ENCODE results near the gene DTX3L.

The DTX3L gene

GRCh38 chr3:122581622-122582021, 17.5 kb downstream of the DTX3L start:
- H3K4me1 ChIP-seq (ENCODE audit: control insufficient read depth, insufficient read depth, low read length, unreplicated experiment) = peaks cover under 1% of the 10 kb centered on the region
- no peak overlapping the region for H2AFZ ChIP-seq (ENCODE audit: low read length, unreplicated experiment)
- no peak overlapping the region for H3K27ac ChIP-seq (ENCODE audit: low read depth, low read length)
- H3K27me3 ChIP-seq (ENCODE audit: insufficient read depth, low read length) = no peaks in the 10 kb centered on the region
- no peak overlapping the region for H3K4me3 ChIP-seq (ENCODE audit: low read depth, low read length)
- H3K36me3 ChIP-seq (ENCODE audit: insufficient read depth, low read length) = no peaks in the 10 kb centered on the region
- H3K79me2 ChIP-seq (ENCODE audit: control insufficient read depth, insufficient read depth, low read length, unreplicated experiment) = no peaks in the 10 kb centered on the region

DNA sequence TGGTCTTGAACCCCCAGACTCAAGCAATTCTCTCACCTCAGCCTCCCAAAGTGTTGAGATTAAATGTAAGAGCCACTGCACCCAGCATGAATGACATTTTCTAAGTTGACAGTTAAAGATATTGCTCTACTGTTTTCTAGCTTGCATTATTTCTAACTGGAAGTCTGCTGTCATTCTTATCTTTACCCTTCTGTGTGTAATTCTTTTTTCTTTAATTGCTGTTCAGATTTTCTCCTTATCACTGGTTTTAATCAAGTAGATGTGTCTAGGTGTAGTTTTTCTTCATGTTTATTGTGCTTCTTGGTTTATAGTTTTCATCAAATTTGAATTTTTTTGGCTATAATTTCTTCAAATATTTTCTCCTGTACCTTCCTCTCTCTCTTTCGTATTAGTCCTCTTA, 18.3 kb downstream of the DTX3L start:
- no peaks in the 10 kb centered on the region for H3K36me3 ChIP-seq (ENCODE audit: insufficient read depth, low read length)
- no peak overlapping the region for H2AFZ ChIP-seq (ENCODE audit: low read length, unreplicated experiment)
- no peak overlapping the region for H3K4me3 ChIP-seq (ENCODE audit: low read depth, low read length)
- H3K4me1 ChIP-seq (ENCODE audit: control insufficient read depth, insufficient read depth, low read length, unreplicated experiment) = no peaks in the 10 kb centered on the region
- H3K79me2 ChIP-seq (ENCODE audit: control insufficient read depth, insufficient read depth, low read length, unreplicated experiment) = no peaks in the 10 kb centered on the region
- no peak overlapping the region for H3K27ac ChIP-seq (ENCODE audit: low read depth, low read length)
- H3K27me3 ChIP-seq (ENCODE audit: insufficient read depth, low read length) = no peaks in the 10 kb centered on the region

GRCh38 chr3:122586098-122586497, 22.0 kb downstream of the DTX3L start:
- Histone ChIP-seq H3K36me3 (ENCODE audit: insufficient read depth, low read length) (no peaks in the 10 kb centered on the region), H3K4me3 (ENCODE audit: low read depth, low read length) (no peak overlapping the region), H3K79me2 (ENCODE audit: control insufficient read depth, insufficient read depth, low read length, unreplicated experiment) (no peaks in the 10 kb centered on the region), H3K4me1 (ENCODE audit: control insufficient read depth, insufficient read depth, low read length, unreplicated experiment) (no peaks in the 10 kb centered on the region), H2AFZ (ENCODE audit: low read length, unreplicated experiment) (no peak overlapping the region), H3K27ac (ENCODE audit: low read depth, low read length) (no peak overlapping the region), H3K27me3 (ENCODE audit: insufficient read depth, low read length) (no peaks in the 10 kb centered on the region)

- no peak overlapping the region for H3K4me3 ChIP-seq (ENCODE audit: low read depth, low read length)
- no peaks in the 10 kb centered on the region for H3K27me3 ChIP-seq (ENCODE audit: insufficient read depth, low read length)
- no peak overlapping the region for H2AFZ ChIP-seq (ENCODE audit: low read length, unreplicated experiment)
- H3K27ac ChIP-seq (ENCODE audit: low read depth, low read length) = no peak overlapping the region
- no peaks in the 10 kb centered on the region for H3K36me3 ChIP-seq (ENCODE audit: insufficient read depth, low read length)
- no peaks in the 10 kb centered on the region for H3K4me1 ChIP-seq (ENCODE audit: control insufficient read depth, insufficient read depth, low read length, unreplicated experiment)
- no peaks in the 10 kb centered on the region for H3K79me2 ChIP-seq (ENCODE audit: control insufficient read depth, insufficient read depth, low read length, unreplicated experiment)
These were observed 22.8 kb downstream of the DTX3L start for GRCh38 chr3:122586773-122587485.

GRCh38 chr3:122587572-122587971, 23.4 kb downstream of the DTX3L start:
- H3K79me2 ChIP-seq (ENCODE audit: control insufficient read depth, insufficient read depth, low read length, unreplicated experiment) = no peaks in the 10 kb centered on the region
- H3K4me1 ChIP-seq (ENCODE audit: control insufficient read depth, insufficient read depth, low read length, unreplicated experiment) = no peaks in the 10 kb centered on the region
- no peaks in the 10 kb centered on the region for H3K36me3 ChIP-seq (ENCODE audit: insufficient read depth, low read length)
- H3K27me3 ChIP-seq (ENCODE audit: insufficient read depth, low read length) = no peaks in the 10 kb centered on the region
- H3K4me3 ChIP-seq (ENCODE audit: low read depth, low read length) = no peak overlapping the region
- H2AFZ ChIP-seq (ENCODE audit: low read length, unreplicated experiment) = no peak overlapping the region
- H3K27ac ChIP-seq (ENCODE audit: low read depth, low read length) = no peak overlapping the region

DNA sequence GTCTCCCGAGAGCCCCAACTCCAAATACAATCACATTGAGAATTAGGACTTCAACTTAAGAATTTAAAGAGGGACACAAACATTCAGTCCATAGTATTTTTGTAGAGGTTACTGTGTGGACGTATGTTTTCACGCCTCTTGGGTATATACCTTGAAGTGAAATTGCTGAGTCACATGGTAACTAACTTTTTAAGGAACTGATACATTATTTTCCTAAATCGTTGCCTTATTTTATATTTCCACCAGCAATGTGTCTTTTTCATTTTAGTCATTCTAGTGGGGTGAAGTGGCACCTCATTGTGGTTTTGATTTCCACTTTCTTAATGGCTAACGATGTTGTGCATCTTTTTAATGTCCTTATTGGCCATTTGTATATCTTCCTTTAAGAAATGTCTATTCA, 25.2 kb downstream of the DTX3L start:
- no peak overlapping the region for H2AFZ ChIP-seq (ENCODE audit: low read length, unreplicated experiment)
- H3K4me1 ChIP-seq (ENCODE audit: control insufficient read depth, insufficient read depth, low read length, unreplicated experiment) = no peaks in the 10 kb centered on the region
- H3K27ac ChIP-seq (ENCODE audit: low read depth, low read length) = no peak overlapping the region
- H3K79me2 ChIP-seq (ENCODE audit: control insufficient read depth, insufficient read depth, low read length, unreplicated experiment) = no peaks in the 10 kb centered on the region
- no peaks in the 10 kb centered on the region for H3K27me3 ChIP-seq (ENCODE audit: insufficient read depth, low read length)
- no peaks in the 10 kb centered on the region for H3K36me3 ChIP-seq (ENCODE audit: insufficient read depth, low read length)
- H3K4me3 ChIP-seq (ENCODE audit: low read depth, low read length) = no peak overlapping the region

GRCh38 chr3:122590610-122591009, 26.5 kb downstream of the DTX3L start:
- no peak overlapping the region for H3K4me3 ChIP-seq (ENCODE audit: low read depth, low read length)
- H3K36me3 ChIP-seq (ENCODE audit: insufficient read depth, low read length) = no peaks in the 10 kb centered on the region
- no peak overlapping the region for H2AFZ ChIP-seq (ENCODE audit: low read length, unreplicated experiment)
- H3K27me3 ChIP-seq (ENCODE audit: insufficient read depth, low read length) = no peaks in the 10 kb centered on the region
- H3K79me2 ChIP-seq (ENCODE audit: control insufficient read depth, insufficient read depth, low read length, unreplicated experiment) = no peaks in the 10 kb centered on the region
- H3K27ac ChIP-seq (ENCODE audit: low read depth, low read length) = no peak overlapping the region
- no peaks in the 10 kb centered on the region for H3K4me1 ChIP-seq (ENCODE audit: control insufficient read depth, insufficient read depth, low read length, unreplicated experiment)

DNA sequence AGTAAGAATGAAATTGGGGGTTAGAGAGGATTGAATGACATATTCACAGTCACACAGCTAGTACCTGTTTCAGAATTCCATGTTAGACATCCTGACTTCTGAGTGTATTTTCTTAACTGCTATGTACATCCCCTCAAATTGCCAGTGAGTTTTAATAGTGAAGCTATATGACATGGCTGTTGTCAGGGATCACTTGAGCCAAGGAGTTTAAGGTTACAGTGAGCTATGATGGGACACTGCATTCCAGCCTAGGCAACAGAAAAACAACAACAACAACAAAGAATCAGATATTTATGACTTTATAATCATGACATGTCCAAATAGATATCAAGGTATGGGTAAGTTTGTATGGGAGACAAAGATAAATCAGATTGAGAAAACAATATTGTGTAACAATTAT, 29.9 kb downstream of the DTX3L start:
- Histone ChIP-seq H3K4me3 (ENCODE audit: low read depth, low read length) (no peak overlapping the region), H3K27ac (ENCODE audit: low read depth, low read length) (no peak overlapping the region), H3K36me3 (ENCODE audit: insufficient read depth, low read length) (no peaks in the 10 kb centered on the region), H3K27me3 (ENCODE audit: insufficient read depth, low read length) (no peaks in the 10 kb centered on the region), H2AFZ (ENCODE audit: low read length, unreplicated experiment) (no peak overlapping the region), H3K4me1 (ENCODE audit: control insufficient read depth, insufficient read depth, low read length, unreplicated experiment) (no peaks in the 10 kb centered on the region), H3K79me2 (ENCODE audit: control insufficient read depth, insufficient read depth, low read length, unreplicated experiment) (no peaks in the 10 kb centered on the region)

- Histone ChIP-seq H3K4me1 (ENCODE audit: control insufficient read depth, insufficient read depth, low read length, unreplicated experiment) (no peaks in the 10 kb centered on the region), H3K27me3 (ENCODE audit: insufficient read depth, low read length) (0 out of 2 replicates have a peak, but pooled peaks cover 3% of the 10 kb centered on the region), H3K79me2 (ENCODE audit: control insufficient read depth, insufficient read depth, low read length, unreplicated experiment) (no peaks in the 10 kb centered on the region), H3K4me3 (ENCODE audit: low read depth, low read length) (no peak overlapping the region), H2AFZ (ENCODE audit: low read length, unreplicated experiment) (no peak overlapping the region), H3K36me3 (ENCODE audit: insufficient read depth, low read length) (no peaks in the 10 kb centered on the region), H3K27ac (ENCODE audit: low read depth, low read length) (no peak overlapping the region)
These were observed 34.0 kb downstream of the DTX3L start for GRCh38 chr3:122598151-122598550.

- H3K4me3 ChIP-seq (ENCODE audit: low read depth, low read length) = no peak overlapping the region
- no peaks in the 10 kb centered on the region for H3K79me2 ChIP-seq (ENCODE audit: control insufficient read depth, insufficient read depth, low read length, unreplicated experiment)
- no peaks in the 10 kb centered on the region for H3K36me3 ChIP-seq (ENCODE audit: insufficient read depth, low read length)
- no peak overlapping the region for H2AFZ ChIP-seq (ENCODE audit: low read length, unreplicated experiment)
- 0 out of 2 replicates have a peak, but pooled peaks cover 3% of the 10 kb centered on the region for H3K27me3 ChIP-seq (ENCODE audit: insufficient read depth, low read length)
- H3K27ac ChIP-seq (ENCODE audit: low read depth, low read length) = no peak overlapping the region
- no peaks in the 10 kb centered on the region for H3K4me1 ChIP-seq (ENCODE audit: control insufficient read depth, insufficient read depth, low read length, unreplicated experiment)
These were observed 34.4 kb downstream of the DTX3L start for GRCh38 chr3:122598556-122598955.

- Histone ChIP-seq H3K27me3 (ENCODE audit: insufficient read depth, low read length) (0 out of 2 replicates have a peak, but pooled peaks cover 3% of the 10 kb centered on the region), H3K79me2 (ENCODE audit: control insufficient read depth, insufficient read depth, low read length, unreplicated experiment) (no peaks in the 10 kb centered on the region), H3K4me3 (ENCODE audit: low read depth, low read length) (no peak overlapping the region), H2AFZ (ENCODE audit: low read length, unreplicated experiment) (no peak overlapping the region), H3K27ac (ENCODE audit: low read depth, low read length) (no peak overlapping the region), H3K36me3 (ENCODE audit: insufficient read depth, low read length) (no peaks in the 10 kb centered on the region), H3K4me1 (ENCODE audit: control insufficient read depth, insufficient read depth, low read length, unreplicated experiment) (no peaks in the 10 kb centered on the region)
These were observed 38.0 kb downstream of the DTX3L start for GRCh38 chr3:122602011-122602710.
